AG04450 (cell line): ENCODE results near the gene CENATAC. TPM values are rescaled to one million over a fixed set of nuclear protein-coding genes. Genes with fewer than 3 reads are reported as not detected.

ENCODE experiments used
- CTCF ChIA-PET: fragments of 300-600, 350-600 bp; formaldehyde crosslinking; extraction: SDS; loops from one replicate; lab custom pipeline; 2022; ENCODE audit warnings: antibody characterized with exemption, inconsistent platforms; lab: Charles Lee
- POLR2A ChIA-PET: fragments of 350-600 bp; formaldehyde crosslinking; extraction: SDS; loops from one replicate; lab custom pipeline; 2021; ENCODE audit warnings: antibody characterized with exemption, inconsistent platforms; lab: Yijun Ruan, JAX
- DNase-seq: peaks from one replicate; pipeline ENCODE4 v3.0.0-alpha.2; 2011; ENCODE audit warnings: low read depth, low spot score
- H3K27ac ChIP-seq: one replicate; pipeline ENCODE4 v1.5.1; 2012; ENCODE audit warnings: low read depth, low read length, control low read depth
- H3K27me3 ChIP-seq: one replicate; pipeline ENCODE4 v1.6.0; 2012; ENCODE audit warnings: low read length; ENCODE audit not compliant: control insufficient read depth, insufficient read depth
- H3K4me3 ChIP-seq: 2 replicates; pipeline ENCODE4 v1.5.1; 2011; ENCODE audit warnings: mild to moderate bottlenecking, low read depth, low read length, control low read depth
- H3K9me3 ChIP-seq: 2 replicates; pipeline ENCODE4 v1.5.1; 2012; ENCODE audit warnings: low read length; ENCODE audit not compliant: control insufficient read depth, insufficient read depth
- CTCF ChIP-seq: IDR thresholded peaks from 2 replicates; pipeline ENCODE4 v1.5.1; 2011; ENCODE audit warnings: low read depth, low read length, control low read depth, inconsistent platforms
- polyA plus RNA-seq: library from polyadenylated mRNA; depleted of rRNA; stranded (reverse); fragments of >200 nt; gene quantifications from 2 replicates; pipeline ENCODE4 v1.2.3, GENCODE V29; 2011

Gene CENATAC
- polyA plus RNA-seq, 1 experiment = 13.5 TPM

- H3K27ac ChIP-seq = no peak overlapping the region
- CTCF ChIA-PET = no interaction called here
- POLR2A ChIA-PET = interaction anchor here (0.8 kb wide), 1 partner anchor 415 kb away, joined by 3 read pairs; no protein-coding TSS in a partner anchor
These were observed 25.8 kb downstream of the CENATAC start for GRCh38 chr11:119023741-119024140.

DNA sequence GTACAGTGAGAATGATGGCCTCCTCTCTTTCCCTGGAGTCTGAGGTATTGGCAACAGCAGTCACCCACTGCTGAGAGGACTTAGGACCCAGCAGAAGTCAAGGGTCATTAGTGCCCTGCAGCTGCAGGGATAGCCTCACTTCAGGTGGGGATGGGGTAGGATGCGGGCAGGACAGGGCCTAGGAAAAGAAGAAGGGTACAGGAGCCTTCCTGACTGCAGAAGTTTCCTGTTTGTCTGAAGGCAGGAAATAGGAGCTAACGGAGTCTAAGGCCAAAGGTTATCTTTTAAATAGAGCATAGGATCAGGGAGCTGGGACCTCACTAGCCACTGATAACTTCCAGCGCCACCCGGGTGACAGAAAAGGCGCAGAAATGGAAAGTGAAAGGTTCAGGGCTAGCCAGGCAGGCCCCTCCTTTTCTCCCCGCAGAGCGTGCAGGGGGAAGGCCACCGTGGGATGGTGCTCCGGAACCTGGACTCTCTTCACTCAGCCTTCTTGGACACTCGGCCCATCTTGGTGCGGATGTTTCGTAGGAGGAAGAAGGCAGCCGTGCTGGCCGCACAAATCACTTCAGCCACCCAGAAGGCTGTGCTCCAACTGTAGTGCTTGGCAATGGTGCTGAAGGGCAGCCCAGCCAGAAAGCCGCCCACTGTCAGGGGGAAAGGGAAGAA lies 26.6 kb downstream of the CENATAC start:
- H3K27ac ChIP-seq = no peak overlapping the region
- POLR2A ChIA-PET = interaction anchor here (0.8 kb wide), 1 partner anchor 416 kb away, joined by 3 read pairs; no protein-coding TSS in a partner anchor
- H3K9me3 ChIP-seq = no peaks in the 10 kb centered on the region
- CTCF ChIA-PET = no interaction called here
- no peak for DNase-seq
- H3K4me3 ChIP-seq = no peak overlapping the region
- H3K27me3 ChIP-seq = no peaks in the 10 kb centered on the region
- TF ChIP-seq CTCF = no peak

More at GRCh38 chr11:119023741-119024140, 25.8 kb downstream of the CENATAC start:
- no peaks in the 10 kb centered on the region for H3K27me3 ChIP-seq
- no peak for DNase-seq
- no peak for TF ChIP-seq CTCF
- no peaks in the 10 kb centered on the region for H3K9me3 ChIP-seq
- no peak overlapping the region for H3K4me3 ChIP-seq

- no peak for DNase-seq
- Histone ChIP-seq H3K27ac (no peak overlapping the region), H3K27me3 (no peaks in the 10 kb centered on the region), H3K9me3 (no peaks in the 10 kb centered on the region), H3K4me3 (no peak overlapping the region)
- no peak for TF ChIP-seq CTCF
- POLR2A ChIA-PET = no interaction called here
- CTCF ChIA-PET = no interaction called here
These were observed 27.1 kb downstream of the CENATAC start for GRCh38 chr11:119025099-119025473.

DNA sequence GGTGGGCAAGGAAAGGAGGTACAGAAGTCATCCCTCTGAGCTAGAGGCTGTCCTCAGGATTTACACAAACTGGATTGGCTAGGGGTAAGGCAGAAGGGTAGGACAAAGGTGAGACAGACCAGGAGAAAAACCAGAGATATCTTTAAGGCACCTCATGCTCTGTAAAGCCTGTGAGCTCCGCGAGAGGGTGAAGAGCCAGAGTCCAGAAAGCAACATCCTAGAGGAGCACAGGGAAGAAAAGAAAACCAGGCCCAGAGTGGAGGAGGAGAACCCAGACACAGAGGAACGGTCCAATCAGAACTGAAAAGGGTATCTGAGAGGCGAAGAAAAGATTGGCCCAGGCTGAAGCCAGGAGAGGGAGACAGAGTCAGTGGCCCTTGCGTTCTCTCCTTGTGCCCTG lies 27.6 kb downstream of the CENATAC start:
- CTCF ChIA-PET = no interaction called here
- no peak for DNase-seq

More for the DNA sequence above, 27.6 kb downstream of the CENATAC start:
- Histone ChIP-seq H3K4me3 (no peak overlapping the region), H3K9me3 (no peaks in the 10 kb centered on the region; the same call in 1 of the 2 replicates), H3K27me3 (no peaks in the 10 kb centered on the region), H3K27ac (no peak overlapping the region)
- TF ChIP-seq CTCF = no peak
- POLR2A ChIA-PET = no interaction called here
